K562 (cell line): ENCODE measurements around the gene SLC35E1. TPM values are rescaled to one million over a fixed set of nuclear protein-coding genes. Genes with fewer than 3 reads are reported as not detected.

ENCODE experiments used
- BACH1 ChIP-seq: fragments of 200-800 bp; sonication (Bioruptor generic); IDR thresholded peaks from 2 replicates; pipeline ENCODE4 v1.6.1; 2016; ENCODE audit warnings: missing genetic modification characterization, missing compliant biosample characterization
- CEBPG ChIP-seq, 3 experiments: fragments of 200-800 bp in 1 of 3; sonication (Bioruptor generic) in 1 of 3; sonication (generic) in 1 of 3; formaldehyde crosslinking in 1 of 3; IDR thresholded peaks in 2 of 3; conservative IDR thresholded peaks in 1 of 3; 2 replicates each; pipeline versions ENCODE4 v1.6.1 to v1.8.0; 2016 to 2022; ENCODE audit warnings: missing compliant biosample characterization in 2 of 3, missing genetic modification characterization in 2 of 3, mild to moderate bottlenecking in 1 of 3, missing genetic modification reagents in 1 of 3
- FOXK1 ChIP-seq: sonication (generic); formaldehyde crosslinking; IDR thresholded peaks from 2 replicates; pipeline ENCODE4 v1.8.0; 2022; ENCODE audit warnings: missing genetic modification reagents, mild to moderate bottlenecking, borderline replicate concordance
- KAT8 ChIP-seq: fragments of 450-650 bp; IDR thresholded peaks from 2 replicates; pipeline ENCODE4 v1.6.1; 2016; ENCODE audit warnings: low read depth, mild to moderate bottlenecking
- MCM2 ChIP-seq: fragments of 450-650 bp; IDR thresholded peaks from 2 replicates; pipeline ENCODE4 v1.6.1; 2017; ENCODE audit warnings: low read depth, mild to moderate bottlenecking
- MYC ChIP-seq, 2 experiments: fragments of 250-450 bp in 1 of 2; sonication (Bioruptor Pico) in 1 of 2; IDR thresholded peaks; 2 replicates each; pipeline versions ENCODE4 v1.5.1 to v1.6.1; 2012 to 2021; ENCODE audit warnings: low read depth in 2 of 2, borderline replicate concordance in 1 of 2, improper control_type of control experiment in 1 of 2, low read length in 1 of 2, mild to moderate bottlenecking in 1 of 2, moderate library complexity in 1 of 2
- ZNF324 ChIP-seq: fragments of 250-450 bp; sonication (Bioruptor Pico); IDR thresholded peaks from 2 replicates; pipeline ENCODE4 v1.4.0; 2020; ENCODE audit warnings: mild to moderate bottlenecking
- ZNF449 ChIP-seq: fragments of 250-450 bp; sonication (Bioruptor Pico); IDR thresholded peaks from 2 replicates; pipeline ENCODE4 v1.8.0; 2022; ENCODE audit warnings: moderate library complexity, mild to moderate bottlenecking, inconsistent platforms
- polyA plus RNA-seq, 8 experiments: library from polyadenylated mRNA; depleted of rRNA in 4 of 8; stranded (reverse) in 5 of 8; unstranded in 3 of 8; fragments of >200 nt; fragmentation: Nextera tagmentation in 2 of 8; fragmentation: Illumina TruSeq in 1 of 8; extraction: Ambion mirVana in 2 of 8; extraction: Trizol in 1 of 8; gene quantifications; 2 replicates each; pipeline versions ENCODE4 v1.2.1 to v1.2.3, GENCODE V29; 2011 to 2014; ENCODE audit warnings: inconsistent platforms in 1 of 8, missing spikeins in 1 of 8
- total RNA-seq, 7 experiments: library from RNA; depleted of rRNA in 6 of 7; stranded (reverse); fragments of >200 nt in 6 of 7; fragmentation: Illumina TruSeq in 2 of 7; extraction: Trizol in 2 of 7; gene quantifications; 2 replicates each; pipeline versions ENCODE4 v1.2.1 to v1.2.3, GENCODE V29; 2011 to 2021; ENCODE audit warnings: low replicate concordance in 1 of 7
- TF ChIP-seq, protein P1 (sequence below): fragments of 200-600 bp; sonication (generic); IDR thresholded peaks from one replicate; pipeline ENCODE4 v1.6.1; 2012; ENCODE audit warnings: mild to moderate bottlenecking, low read depth, low read length, inconsistent platforms

SLC35E1 gene
- total and polyA plus RNA-seq, 9 of the 15 experiments (the other 6 are each of a cell fraction or from before 2014, with no cell fraction given): 15.0 to 40.1 (median 25.7) TPM

DNA sequence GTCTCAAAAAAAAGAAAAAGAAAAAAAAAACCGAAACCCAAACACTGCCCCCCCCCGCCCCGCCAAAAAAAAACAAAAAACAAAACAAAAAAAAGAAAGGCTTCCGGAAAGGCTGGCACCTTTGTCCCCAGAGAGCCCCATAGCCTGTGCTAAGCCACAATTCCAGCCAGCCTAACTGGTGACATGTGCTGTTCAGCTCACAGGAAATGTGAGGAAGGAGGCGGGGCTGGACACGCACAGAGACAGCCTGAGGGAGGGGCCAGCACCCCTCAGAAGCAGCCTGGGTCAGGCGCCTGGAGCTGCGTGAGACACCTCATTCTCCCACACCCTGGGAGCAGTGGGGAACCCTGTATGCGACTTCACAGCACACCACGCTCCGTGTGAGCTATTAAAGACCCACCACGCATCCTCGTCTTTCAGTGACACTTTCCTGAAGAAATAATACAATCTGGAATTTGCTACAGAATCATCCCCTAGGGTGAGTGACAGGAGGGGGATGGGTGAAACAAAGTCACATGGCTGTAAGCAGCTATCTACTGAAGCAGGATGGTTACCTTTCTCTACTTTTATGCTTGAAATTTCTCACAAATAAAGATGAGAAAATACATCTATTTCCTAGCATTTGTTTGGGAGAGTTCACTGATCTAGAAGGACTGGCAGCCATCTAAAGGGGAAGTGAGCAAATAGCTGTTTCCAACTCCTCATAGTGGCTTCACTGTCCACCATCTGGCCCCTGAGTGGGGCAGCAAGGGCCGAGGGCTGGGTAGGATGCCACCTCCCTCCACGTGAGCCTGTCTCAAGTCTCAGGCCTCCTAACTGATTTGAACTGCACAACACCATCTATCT, 12.3 kb upstream of the SLC35E1 start (continued):
- TF ChIP-seq, protein P1, sequence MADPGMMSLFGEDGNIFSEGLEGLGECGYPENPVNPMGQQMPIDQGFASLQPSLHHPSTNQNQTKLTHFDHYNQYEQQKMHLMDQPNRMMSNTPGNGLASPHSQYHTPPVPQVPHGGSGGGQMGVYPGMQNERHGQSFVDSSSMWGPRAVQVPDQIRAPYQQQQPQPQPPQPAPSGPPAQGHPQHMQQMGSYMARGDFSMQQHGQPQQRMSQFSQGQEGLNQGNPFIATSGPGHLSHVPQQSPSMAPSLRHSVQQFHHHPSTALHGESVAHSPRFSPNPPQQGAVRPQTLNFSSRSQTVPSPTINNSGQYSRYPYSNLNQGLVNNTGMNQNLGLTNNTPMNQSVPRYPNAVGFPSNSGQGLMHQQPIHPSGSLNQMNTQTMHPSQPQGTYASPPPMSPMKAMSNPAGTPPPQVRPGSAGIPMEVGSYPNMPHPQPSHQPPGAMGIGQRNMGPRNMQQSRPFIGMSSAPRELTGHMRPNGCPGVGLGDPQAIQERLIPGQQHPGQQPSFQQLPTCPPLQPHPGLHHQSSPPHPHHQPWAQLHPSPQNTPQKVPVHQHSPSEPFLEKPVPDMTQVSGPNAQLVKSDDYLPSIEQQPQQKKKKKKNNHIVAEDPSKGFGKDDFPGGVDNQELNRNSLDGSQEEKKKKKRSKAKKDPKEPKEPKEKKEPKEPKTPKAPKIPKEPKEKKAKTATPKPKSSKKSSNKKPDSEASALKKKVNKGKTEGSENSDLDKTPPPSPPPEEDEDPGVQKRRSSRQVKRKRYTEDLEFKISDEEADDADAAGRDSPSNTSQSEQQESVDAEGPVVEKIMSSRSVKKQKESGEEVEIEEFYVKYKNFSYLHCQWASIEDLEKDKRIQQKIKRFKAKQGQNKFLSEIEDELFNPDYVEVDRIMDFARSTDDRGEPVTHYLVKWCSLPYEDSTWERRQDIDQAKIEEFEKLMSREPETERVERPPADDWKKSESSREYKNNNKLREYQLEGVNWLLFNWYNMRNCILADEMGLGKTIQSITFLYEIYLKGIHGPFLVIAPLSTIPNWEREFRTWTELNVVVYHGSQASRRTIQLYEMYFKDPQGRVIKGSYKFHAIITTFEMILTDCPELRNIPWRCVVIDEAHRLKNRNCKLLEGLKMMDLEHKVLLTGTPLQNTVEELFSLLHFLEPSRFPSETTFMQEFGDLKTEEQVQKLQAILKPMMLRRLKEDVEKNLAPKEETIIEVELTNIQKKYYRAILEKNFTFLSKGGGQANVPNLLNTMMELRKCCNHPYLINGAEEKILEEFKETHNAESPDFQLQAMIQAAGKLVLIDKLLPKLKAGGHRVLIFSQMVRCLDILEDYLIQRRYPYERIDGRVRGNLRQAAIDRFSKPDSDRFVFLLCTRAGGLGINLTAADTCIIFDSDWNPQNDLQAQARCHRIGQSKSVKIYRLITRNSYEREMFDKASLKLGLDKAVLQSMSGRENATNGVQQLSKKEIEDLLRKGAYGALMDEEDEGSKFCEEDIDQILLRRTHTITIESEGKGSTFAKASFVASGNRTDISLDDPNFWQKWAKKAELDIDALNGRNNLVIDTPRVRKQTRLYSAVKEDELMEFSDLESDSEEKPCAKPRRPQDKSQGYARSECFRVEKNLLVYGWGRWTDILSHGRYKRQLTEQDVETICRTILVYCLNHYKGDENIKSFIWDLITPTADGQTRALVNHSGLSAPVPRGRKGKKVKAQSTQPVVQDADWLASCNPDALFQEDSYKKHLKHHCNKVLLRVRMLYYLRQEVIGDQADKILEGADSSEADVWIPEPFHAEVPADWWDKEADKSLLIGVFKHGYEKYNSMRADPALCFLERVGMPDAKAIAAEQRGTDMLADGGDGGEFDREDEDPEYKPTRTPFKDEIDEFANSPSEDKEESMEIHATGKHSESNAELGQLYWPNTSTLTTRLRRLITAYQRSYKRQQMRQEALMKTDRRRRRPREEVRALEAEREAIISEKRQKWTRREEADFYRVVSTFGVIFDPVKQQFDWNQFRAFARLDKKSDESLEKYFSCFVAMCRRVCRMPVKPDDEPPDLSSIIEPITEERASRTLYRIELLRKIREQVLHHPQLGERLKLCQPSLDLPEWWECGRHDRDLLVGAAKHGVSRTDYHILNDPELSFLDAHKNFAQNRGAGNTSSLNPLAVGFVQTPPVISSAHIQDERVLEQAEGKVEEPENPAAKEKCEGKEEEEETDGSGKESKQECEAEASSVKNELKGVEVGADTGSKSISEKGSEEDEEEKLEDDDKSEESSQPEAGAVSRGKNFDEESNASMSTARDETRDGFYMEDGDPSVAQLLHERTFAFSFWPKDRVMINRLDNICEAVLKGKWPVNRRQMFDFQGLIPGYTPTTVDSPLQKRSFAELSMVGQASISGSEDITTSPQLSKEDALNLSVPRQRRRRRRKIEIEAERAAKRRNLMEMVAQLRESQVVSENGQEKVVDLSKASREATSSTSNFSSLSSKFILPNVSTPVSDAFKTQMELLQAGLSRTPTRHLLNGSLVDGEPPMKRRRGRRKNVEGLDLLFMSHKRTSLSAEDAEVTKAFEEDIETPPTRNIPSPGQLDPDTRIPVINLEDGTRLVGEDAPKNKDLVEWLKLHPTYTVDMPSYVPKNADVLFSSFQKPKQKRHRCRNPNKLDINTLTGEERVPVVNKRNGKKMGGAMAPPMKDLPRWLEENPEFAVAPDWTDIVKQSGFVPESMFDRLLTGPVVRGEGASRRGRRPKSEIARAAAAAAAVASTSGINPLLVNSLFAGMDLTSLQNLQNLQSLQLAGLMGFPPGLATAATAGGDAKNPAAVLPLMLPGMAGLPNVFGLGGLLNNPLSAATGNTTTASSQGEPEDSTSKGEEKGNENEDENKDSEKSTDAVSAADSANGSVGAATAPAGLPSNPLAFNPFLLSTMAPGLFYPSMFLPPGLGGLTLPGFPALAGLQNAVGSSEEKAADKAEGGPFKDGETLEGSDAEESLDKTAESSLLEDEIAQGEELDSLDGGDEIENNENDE: no peak
- no peak for TF ChIP-seq MCM2
- TF ChIP-seq BACH1 (tag): no peak
- no peak for TF ChIP-seq KAT8
- peak; percentile 93 for TF ChIP-seq MYC (IDR thresholded peaks at IDR 0.05; ENCODE audit: low read depth, low read length)
- TF ChIP-seq MYC (CRISPR knock-in tag; IDR thresholded peaks at IDR 0.05; ENCODE audit: borderline replicate concordance, low read depth): no peak
- TF ChIP-seq ZNF449 (CRISPR knock-in tag): no peak
- no peak for TF ChIP-seq CEBPG (CRISPR knock-in tag; IDR thresholded peaks at IDR 0.05)
- no peak for TF ChIP-seq CEBPG (tag; conservative IDR thresholded peaks at IDR 0.05 in 1 of 2, IDR thresholded peaks at IDR 0.05 in 1 of 2)
- TF ChIP-seq FOXK1 (CRISPR knock-in tag): no peak
- no peak for TF ChIP-seq ZNF324 (CRISPR knock-in tag)
